Spleen (tissue), 11 donors: ENCODE measurements around the gene MFSD1. TPM values are rescaled to one million over a fixed set of nuclear protein-coding genes. Genes with fewer than 3 reads are reported as not detected.

Source experiments
- DNase-seq: peaks from one replicate; pipeline ENCODE4 v3.0.0-alpha.2; 2020
- H3K27ac ChIP-seq, 8 donors: fragments of 200-600 bp; sonication (generic) in 7 of 8; 1 replicate in 4 of 8; 2 replicates in 4 of 8; pipeline versions ENCODE4 v1.5.0 to v1.8.0; 2016 to 2021; ENCODE audit warnings: inconsistent platforms in 4 of 8, mild to moderate bottlenecking in 4 of 8, moderate library complexity in 1 of 8
- H3K27me3 ChIP-seq, 7 donors: fragments of 200-600 bp; sonication (generic) in 6 of 7; replicated peaks in 1 of 7; 1 replicate in 4 of 7; 2 replicates in 3 of 7; pipeline versions ENCODE4 v1.5.0 to v1.8.0; 2016 to 2021; ENCODE audit warnings: inconsistent platforms in 3 of 7, mild to moderate bottlenecking in 1 of 7
- H3K36me3 ChIP-seq, 6 donors: fragments of 200-600 bp; sonication (generic) in 5 of 6; 1 replicate in 4 of 6; 2 replicates in 2 of 6; pipeline versions ENCODE4 v1.5.0 to v1.8.0; 2016 to 2021; ENCODE audit warnings: inconsistent platforms in 2 of 6
- H3K4me1 ChIP-seq, 6 donors: fragments of 200-600 bp; sonication (generic) in 5 of 6; 1 replicate in 3 of 6; 2 replicates in 3 of 6; pipeline versions ENCODE4 v1.5.0 to v1.8.0; 2016 to 2021; ENCODE audit warnings: inconsistent platforms in 3 of 6
- H3K4me3 ChIP-seq, 8 donors: fragments of 200-600 bp; sonication (generic) in 7 of 8; 1 replicate in 4 of 8; 2 replicates in 4 of 8; pipeline versions ENCODE4 v1.5.0 to v1.8.0; 2016 to 2021; ENCODE audit warnings: inconsistent platforms in 4 of 8, mild to moderate bottlenecking in 4 of 8, moderate library complexity in 2 of 8
- H3K9me3 ChIP-seq, 8 donors: fragments of 200-600 bp; sonication (generic) in 7 of 8; 1 replicate in 4 of 8; 2 replicates in 4 of 8; pipeline versions ENCODE4 v1.5.0 to v1.8.0; 2016 to 2021; ENCODE audit warnings: inconsistent platforms in 4 of 8
- CTCF ChIP-seq, 11 experiments: fragments of 200-600 bp in 7 of 11; fragments of 450-650 bp in 4 of 11; sonication (generic) in 4 of 11; IDR thresholded peaks in 8 of 11; conservative IDR thresholded peaks in 3 of 11; 1 replicate in 7 of 11; 2 replicates in 4 of 11; pipeline versions ENCODE4 v1.4.0 to v1.8.0; 2016 to 2021; ENCODE audit warnings: antibody characterized with exemption in 11 of 11, inconsistent platforms in 4 of 11, mild to moderate bottlenecking in 1 of 11
- POLR2A ChIP-seq, 3 donors: fragments of 450-650 bp; IDR thresholded peaks; one replicate each; pipeline ENCODE4 v1.5.1; 2017; ENCODE audit warnings: antibody characterized with exemption in 3 of 3, mild to moderate bottlenecking in 1 of 3
- POLR2AphosphoS5 ChIP-seq, 3 donors: sonication (generic); formaldehyde crosslinking; IDR thresholded peaks; one replicate each; pipeline ENCODE4 v1.5.1; 2017; ENCODE audit warnings: antibody characterized with exemption in 3 of 3
- WGBS, 5 donors: extraction: QIAGEN DNeasy Blood & Tissue Kit in 3 of 5; methylation state at CpG; one replicate each; pipeline versions ENCODE4 v1.1.5 to v1.1.7; 2013 to 2018; 5-methylcytosine and 5-hydroxymethylcytosine counted together
- intact Hi-C: fragments of 100-400 bp; cut with DNase I; formaldehyde crosslinking; loops from one replicate; pipeline ENCODE4 v1.15.0; 2023; ENCODE audit warnings: low total_unique reads
- polyA plus RNA-seq, 3 donors: library from polyadenylated mRNA; stranded (reverse); fragments of 200-250 nt; gene quantifications; one replicate each; pipeline ENCODE4 v1.2.1, GENCODE V29; 2013
- total RNA-seq, 7 donors: library from RNA; depleted of rRNA in 3 of 7; stranded (reverse); fragments of >200 nt in 3 of 7; fragmentation: NEBNext Ultra II Directional in 4 of 7; extraction: Animal tissue kit (Norgen Biotek cat#: 25700) in 4 of 7; gene quantifications; one replicate each; pipeline versions ENCODE4 v1.1.0 to v1.2.1, GENCODE V29; 2016 to 2021
- donor health status: healthy with polysubstance abuse.
- donor health status: DM: no; HTN: no; CAD: no; lungs with moderate emphysema.
- donor health status: DM: no; HTN: no; CAD: no.
- donor health status: Bipolar disorder and iron deficiency.
- donor health status: healthy.
- donor health status: DM: no; HTN: no; CAD: no.
- donor health status: DM: yes; HTN: yes; CAD: no.

MFSD1 gene
- total and polyA plus RNA-seq, 10 donors: 34.5 to 155 (median 110) TPM

- H3K27ac ChIP-seq: no peak overlapping the region
- intact Hi-C loops: no loop called here
- peaks cover 0 to 11% (median 3%) of the 10 kb centered on the region in 6 donors for H3K4me1 ChIP-seq
- H3K27me3 ChIP-seq: no peaks in the 10 kb centered on the region
- no peak for DNase-seq
- WGBS, 5 donors: 90 to 96% (median 92%) methylated on average over 4 of the region's 4 CpGs
- no peaks in the 10 kb centered on the region for H3K36me3 ChIP-seq
- no peak for TF ChIP-seq CTCF (IDR thresholded peaks at IDR 0.05 in 8 of 11, conservative IDR thresholded peaks at IDR 0.05 in 3 of 11)
- TF ChIP-seq POLR2A (IDR thresholded peaks at IDR 0.05): no peak
- TF ChIP-seq POLR2AphosphoS5 (IDR thresholded peaks at IDR 0.05): no peak
- H3K4me3 ChIP-seq: no peak overlapping the region
- H3K9me3 ChIP-seq: no peaks in the 10 kb centered on the region
Measured at GRCh38 chr3:158770741-158771350, 31.0 kb upstream of the MFSD1 start.

GRCh38 chr3:158771577-158771976 lies 30.3 kb upstream of the MFSD1 start:
- H3K27ac ChIP-seq: no peak overlapping the region

GRCh38 chr3:158771982-158772381 lies 29.9 kb upstream of the MFSD1 start:
- H3K9me3 ChIP-seq: no peaks in the 10 kb centered on the region
- H3K4me3 ChIP-seq: no peak overlapping the region
- no peaks in the 10 kb centered on the region for H3K27me3 ChIP-seq
- peaks cover 0 to 11% (median 3%) of the 10 kb centered on the region in 6 donors for H3K4me1 ChIP-seq
- H3K27ac ChIP-seq: no peak overlapping the region
- H3K36me3 ChIP-seq: no peaks in the 10 kb centered on the region
- 73 to 91% (median 83%) methylated on average over 3 of the region's 3 CpGs for whole genome bisulfite sequencing, 5 donors
- DNase-seq: no peak
- intact Hi-C loops: no loop called here
- no peak for TF ChIP-seq POLR2AphosphoS5 (IDR thresholded peaks at IDR 0.05)
- TF ChIP-seq POLR2A (IDR thresholded peaks at IDR 0.05): no peak
- no peak for TF ChIP-seq CTCF (IDR thresholded peaks at IDR 0.05 in 8 of 11, conservative IDR thresholded peaks at IDR 0.05 in 3 of 11)

More at GRCh38 chr3:158771577-158771976, 30.3 kb upstream of the MFSD1 start:
- DNase-seq: no peak
- TF ChIP-seq POLR2A (IDR thresholded peaks at IDR 0.05) (no peak), POLR2AphosphoS5 (IDR thresholded peaks at IDR 0.05) (no peak), CTCF (IDR thresholded peaks at IDR 0.05 in 8 of 11, conservative IDR thresholded peaks at IDR 0.05 in 3 of 11) (no peak)
- Histone ChIP-seq H3K4me3 (no peak overlapping the region), H3K4me1 (peaks cover 0 to 11% (median 3%) of the 10 kb centered on the region in 6 donors), H3K9me3 (no peaks in the 10 kb centered on the region), H3K36me3 (no peaks in the 10 kb centered on the region), H3K27me3 (no peaks in the 10 kb centered on the region)
- intact Hi-C loops: no loop called here
- 83 to 100% (median 96%) methylated on average over 1 of the region's 1 CpG for WGBS, 5 donors

GRCh38 chr3:158773166-158773565 lies 28.7 kb upstream of the MFSD1 start:
- TF ChIP-seq POLR2AphosphoS5 (IDR thresholded peaks at IDR 0.05) (no peak), POLR2A (IDR thresholded peaks at IDR 0.05) (no peak), CTCF (IDR thresholded peaks at IDR 0.05 in 8 of 11, conservative IDR thresholded peaks at IDR 0.05 in 3 of 11) (no peak)
- H3K27me3 ChIP-seq: no peaks in the 10 kb centered on the region
- no peaks in the 10 kb centered on the region for H3K9me3 ChIP-seq
- no peak overlapping the region for H3K4me3 ChIP-seq
- H3K27ac ChIP-seq: no peak overlapping the region
- DNase-seq: no peak
- H3K4me1 ChIP-seq: peaks cover 0 to 12% (median 2%) of the 10 kb centered on the region in 6 donors
- intact Hi-C loops: no loop called here
- H3K36me3 ChIP-seq: no peaks in the 10 kb centered on the region
